ENCODE results near the gene LRRC36. TPM values are rescaled to one million over a fixed set of nuclear protein-coding genes. Genes with fewer than 3 reads are reported as not detected.

LRRC36 gene
- total RNA-seq, 1 donor from 2014 or later: 1.6 TPM

DNA sequence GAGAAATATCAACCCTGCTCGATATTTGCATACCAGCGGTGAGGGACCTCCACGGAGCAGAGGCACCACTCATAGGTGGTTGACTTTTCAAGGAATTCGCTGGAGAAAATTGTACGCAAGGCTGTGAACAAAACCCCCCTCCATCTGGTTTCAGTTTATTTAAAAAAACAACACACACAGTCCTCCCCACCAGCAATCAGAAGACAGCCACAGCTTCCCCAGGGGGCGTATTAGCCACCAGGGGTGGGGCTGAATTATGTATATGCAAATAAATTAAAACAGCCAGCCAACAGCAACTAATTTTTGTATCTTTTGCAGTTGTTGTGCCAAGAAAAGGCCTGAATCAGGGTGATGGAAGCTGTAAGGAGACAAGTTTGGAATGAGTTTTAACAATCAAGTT, 98.4 kb downstream of the LRRC36 start:
- DNase-seq (ENCODE audit: low read depth): no peak

DNA sequence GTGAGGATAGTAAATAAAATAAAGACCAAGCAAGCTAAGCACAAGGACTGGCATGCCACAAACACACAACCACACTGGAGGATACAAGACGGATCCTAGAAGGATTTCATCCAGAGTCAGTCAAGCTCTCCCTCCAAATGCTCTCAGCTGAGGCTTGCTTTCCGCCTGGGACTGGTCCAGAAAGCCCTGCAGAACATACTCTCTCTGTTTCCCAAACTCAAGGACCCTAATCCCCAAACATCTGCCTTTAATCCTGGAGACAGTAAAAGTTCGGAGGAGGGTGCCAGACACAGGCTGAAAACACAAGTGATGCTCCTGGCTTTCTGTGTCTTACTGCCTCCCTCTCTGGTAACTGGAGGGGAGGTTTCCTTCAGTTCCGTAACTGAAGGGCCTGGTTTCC, 99.0 kb downstream of the LRRC36 start:
- no peak for DNase-seq (ENCODE audit: low read depth)

DNA sequence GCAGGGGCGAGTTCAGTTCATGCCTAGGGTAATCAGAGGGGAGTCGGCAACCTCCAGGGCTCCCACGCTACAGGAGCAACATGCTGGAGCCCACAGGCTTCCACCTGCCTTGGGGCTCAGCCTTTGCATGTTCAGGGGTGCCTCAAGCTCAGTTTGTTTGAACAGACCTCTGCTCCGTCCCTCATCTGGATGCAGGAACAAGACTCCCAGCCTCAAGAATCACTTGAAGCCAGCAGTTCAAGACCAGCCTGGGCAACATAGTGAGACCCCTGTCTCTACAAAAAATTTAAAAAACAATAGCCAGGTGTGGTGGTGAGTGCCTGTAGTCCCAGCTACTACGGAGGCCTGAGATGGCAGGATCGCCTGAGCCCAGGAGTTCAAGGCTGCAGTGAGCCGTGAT, 99.4 kb downstream of the LRRC36 start:
- no peak for DNase-seq (ENCODE audit: low read depth)

GRCh38 chr16:67426950-67427349, 100.3 kb downstream of the LRRC36 start:
- DNase-seq (ENCODE audit: low read depth): no peak

DNA sequence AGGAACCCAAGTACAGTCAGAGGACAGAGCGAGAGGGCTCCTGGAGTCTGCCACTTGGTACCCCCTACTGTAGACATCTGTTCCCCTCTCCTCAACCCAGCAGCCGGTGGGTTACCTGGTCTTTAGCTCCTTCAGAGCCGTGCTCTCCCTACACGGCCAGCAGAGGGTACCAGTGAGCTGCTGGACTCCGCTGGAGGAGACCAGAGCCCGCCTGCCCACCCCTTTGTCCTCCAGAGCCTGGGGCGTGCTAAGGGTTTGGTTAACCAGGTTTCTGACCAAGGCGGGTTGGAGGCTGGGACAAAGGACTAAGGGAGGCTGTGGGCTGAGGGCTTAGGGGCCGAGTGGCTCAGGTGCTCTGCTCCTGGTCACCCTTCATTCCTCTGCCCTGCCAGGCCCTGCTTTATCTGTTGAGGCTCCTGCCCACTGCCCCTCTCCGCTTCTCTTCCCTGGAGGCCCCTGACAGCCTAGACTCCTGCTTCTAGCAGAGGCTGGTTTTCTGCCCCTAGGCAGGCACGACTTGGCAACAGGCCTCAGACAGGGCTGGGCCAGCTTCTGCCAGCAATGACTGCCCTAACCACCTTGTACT, 101.6 kb downstream of the LRRC36 start:
- DNase-seq (ENCODE audit: low read depth): peak; percentile 56

- no peak for DNase-seq (ENCODE audit: low read depth)
Measured at GRCh38 chr16:67429053-67429798, 102.6 kb downstream of the LRRC36 start.

DNA sequence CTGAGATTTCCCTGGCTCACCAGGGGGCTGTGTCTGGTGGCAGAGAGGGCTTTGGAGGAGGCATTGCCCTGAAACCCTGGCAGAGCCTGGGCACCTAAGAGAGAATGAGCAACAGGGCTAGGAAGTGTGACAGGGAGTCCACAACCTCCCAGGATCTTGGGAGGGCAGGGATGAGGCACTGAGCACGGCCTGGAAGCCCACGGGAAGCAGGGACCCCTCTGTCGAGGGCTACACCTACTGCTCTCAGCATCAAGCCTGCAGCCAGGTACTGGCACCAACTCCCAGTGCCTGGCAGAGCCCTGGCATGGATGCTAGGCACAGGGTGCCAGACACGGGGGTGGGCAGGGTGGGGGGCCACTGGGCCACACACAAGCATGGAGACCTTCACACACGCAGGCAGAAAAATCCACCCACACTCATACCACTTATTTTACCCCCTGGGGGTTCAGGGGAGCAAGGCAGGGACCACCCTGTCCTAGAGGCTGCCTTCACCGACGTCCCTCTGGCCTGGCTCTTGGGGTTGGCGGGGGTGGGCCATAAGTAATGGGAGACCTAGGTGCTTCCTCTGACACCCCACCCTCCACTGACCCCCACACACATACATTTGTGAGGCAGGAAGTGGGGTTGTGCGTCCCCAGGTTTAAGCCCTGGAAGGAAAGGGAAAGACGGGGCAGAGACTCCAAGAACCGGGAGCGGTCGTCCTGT, 103.3 kb downstream of the LRRC36 start:
- DNase-seq (ENCODE audit: low read depth): no peak

DNA sequence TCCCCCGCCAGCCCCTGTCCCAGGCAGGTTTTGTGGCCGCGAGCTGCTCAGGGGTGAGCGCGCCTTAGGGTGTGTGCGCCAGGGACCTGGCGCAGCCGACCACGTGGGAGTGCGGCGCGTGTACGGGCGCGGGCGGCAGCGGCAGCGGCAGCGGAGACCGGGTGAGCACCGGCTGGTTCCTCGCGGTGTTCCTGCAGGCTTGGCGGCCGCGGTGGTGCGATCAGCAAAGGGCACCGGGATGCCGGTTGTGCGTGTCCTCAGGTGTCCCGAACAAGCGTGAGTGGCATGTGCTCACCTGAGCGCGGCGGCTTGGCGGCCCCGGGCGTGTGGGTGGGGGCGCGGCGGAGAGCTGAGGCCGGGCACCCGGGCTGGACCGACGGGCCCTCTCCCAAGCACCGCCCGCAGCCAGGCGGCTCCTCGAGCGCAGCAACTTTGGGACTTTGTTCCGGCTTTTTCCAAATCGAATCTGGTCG, 103.9 kb downstream of the LRRC36 start:
- DNase-seq (ENCODE audit: low read depth): no peak

- no peak for DNase-seq (ENCODE audit: low read depth)
Measured at GRCh38 chr16:67430977-67431774, 104.6 kb downstream of the LRRC36 start, which contains the start of gene HSD11B2. HSD11B2 (plus strand) TSS chr16:67431121; CDS start chr16:67431249, 128 bp downstream.

DNA sequence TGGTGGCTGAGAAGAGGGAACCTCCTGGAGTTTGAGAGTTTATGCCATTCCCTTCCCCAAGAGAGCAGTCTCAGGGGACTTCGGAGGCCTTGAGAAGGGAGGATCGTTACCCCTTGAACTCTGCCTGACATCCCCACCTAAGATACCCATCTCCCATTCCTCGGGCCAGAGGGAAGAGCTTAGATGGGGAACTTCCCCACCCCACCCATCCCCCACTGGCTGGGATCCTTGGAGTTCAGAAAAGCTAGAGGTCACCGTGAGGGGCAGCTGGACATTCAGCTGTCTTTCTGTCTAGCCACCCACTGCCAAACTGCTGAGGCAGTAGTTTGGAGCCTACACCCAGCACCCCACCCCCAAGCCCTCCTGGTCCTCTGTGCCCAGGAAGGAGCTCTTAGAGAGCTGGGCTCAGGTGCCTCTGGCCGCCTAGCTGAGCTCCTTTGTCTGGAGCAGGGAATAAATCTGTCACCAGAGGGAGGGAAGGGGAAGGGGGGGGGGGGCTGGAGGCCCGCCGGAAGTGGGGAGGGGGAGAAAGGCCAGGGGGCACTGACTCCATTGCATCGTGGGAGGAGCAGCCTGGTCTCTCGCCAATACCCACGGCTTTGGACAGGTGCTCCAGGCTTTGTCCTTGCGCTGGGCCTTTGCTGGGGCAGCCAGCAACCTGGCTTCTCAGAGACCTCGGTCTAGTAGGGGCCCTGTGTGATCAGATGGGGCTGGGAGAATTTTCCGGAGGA, 105.3 kb downstream of the LRRC36 start:
- DNase-seq (ENCODE audit: low read depth): no peak

GRCh38 chr16:67432506-67432890, 105.9 kb downstream of the LRRC36 start:
- no peak for DNase-seq (ENCODE audit: low read depth)

DNA sequence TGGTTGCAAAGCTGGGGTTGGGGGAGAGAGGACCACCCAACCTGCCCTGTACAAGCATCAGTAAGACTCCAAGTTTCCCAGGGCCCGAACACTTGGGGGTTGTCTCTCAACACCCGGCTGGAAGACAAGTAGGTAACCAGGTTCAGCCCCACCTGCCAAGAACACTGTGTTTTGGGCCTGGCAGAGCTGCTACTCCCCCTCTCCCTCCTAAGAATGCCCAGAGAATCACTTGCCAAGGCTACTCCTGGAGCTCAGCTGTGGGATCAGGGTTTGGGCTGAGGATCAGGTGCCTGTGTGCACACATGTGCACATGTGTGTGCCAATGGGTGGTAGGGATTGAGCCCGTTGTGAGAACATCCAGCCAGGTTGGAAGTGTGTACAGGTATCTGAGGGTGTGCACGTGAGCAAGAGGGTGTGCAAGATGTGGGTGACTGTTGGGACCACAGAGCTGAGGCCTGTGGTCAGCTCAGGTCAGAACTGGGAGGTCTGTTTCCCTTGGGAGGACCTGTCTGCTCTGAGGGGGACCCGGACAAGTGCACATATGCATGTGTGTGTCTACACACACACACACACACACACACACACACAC, 106.6 kb downstream of the LRRC36 start:
- no peak for DNase-seq (ENCODE audit: low read depth)

Other genes with a start within 250 kb of the LRRC36 start
- gene PHAF1, start 216.9 kb upstream of the LRRC36 start, total RNA-seq: 9.0 and 25.5 TPM in 2 replicates
- 11.6 and 27.4 TPM in 2 replicates for gene B3GNT9, start 175.8 kb upstream of the LRRC36 start, total RNA-seq
- gene TRADD, start 166.9 kb upstream of the LRRC36 start, total RNA-seq: 26.2 and 45.8 TPM in 2 replicates
- gene FBXL8, start 166.9 kb upstream of the LRRC36 start, total RNA-seq: 13.5 TPM in 2 replicates
- gene HSF4, start 162.1 kb upstream of the LRRC36 start, total RNA-seq: 5.7 and 12.5 TPM in 2 replicates
- 26.2 and 27.1 TPM in 2 replicates for gene NOL3, start 156.3 kb upstream of the LRRC36 start, total RNA-seq
- 3.3 and 10.7 TPM in 2 replicates for gene MATCAP1, start 142.9 kb upstream of the LRRC36 start, total RNA-seq
- gene EXOC3L1, start 136.7 kb upstream of the LRRC36 start, total RNA-seq: 0.35 and 0.52 TPM in 2 replicates
- gene E2F4, start 134.7 kb upstream of the LRRC36 start, total RNA-seq: 39.2 and 56.0 TPM in 2 replicates
- 3.1 and 20.1 TPM in 2 replicates for gene ELMO3, start 127.7 kb upstream of the LRRC36 start, total RNA-seq
- gene TMEM208, start 99.7 kb upstream of the LRRC36 start, total RNA-seq: 22.0 and 50.2 TPM in 2 replicates
- gene FHOD1, start 79.3 kb upstream of the LRRC36 start, total RNA-seq: 5.4 and 20.5 TPM in 2 replicates
- gene SLC9A5, start 77.8 kb upstream of the LRRC36 start, total RNA-seq: 0.60 and 0.69 TPM in 2 replicates
- 13.9 and 18.5 TPM in 2 replicates for gene PLEKHG4, start 47.3 kb upstream of the LRRC36 start, total RNA-seq
- gene KCTD19, start 74 bp upstream of the LRRC36 start, total RNA-seq: 0.25 TPM in 1 of 2 replicates, not detected in the other
- 0.10 TPM in 1 of 2 replicates, not detected in the other for gene TPPP3, start 66.7 kb downstream of the LRRC36 start, total RNA-seq
- gene ZDHHC1, start 89.7 kb downstream of the LRRC36 start, total RNA-seq: 4.2 and 10.3 TPM in 2 replicates
- gene HSD11B2, start 104.3 kb downstream of the LRRC36 start, total RNA-seq: 1.7 TPM in 1 of 2 replicates, not detected in the other
- gene ATP6V0D1, start 154.3 kb downstream of the LRRC36 start, total RNA-seq: 127 and 183 TPM in 2 replicates
- gene AGRP, start 156.7 kb downstream of the LRRC36 start, total RNA-seq: not detected in 2 replicates
- gene RIPOR1, start 202.0 kb downstream of the LRRC36 start, total RNA-seq: 61.6 and 195 TPM in 2 replicates
- gene CTCF, start 235.7 kb downstream of the LRRC36 start, total RNA-seq: 14.8 and 35.6 TPM in 2 replicates

All from renal cortical epithelial cell (primary cell).